HepG2 (cell line): ENCODE results near the gene FAM43B. TPM values are rescaled to one million over a fixed set of nuclear protein-coding genes. Genes with fewer than 3 reads are reported as not detected.

Source experiments
- BRD4 ChIP-seq: sonication (generic); formaldehyde crosslinking; IDR thresholded peaks from 2 replicates; pipeline ENCODE4 v1.4.0; 2020; ENCODE audit warnings: missing genetic modification reagents
- CEBPB ChIP-seq: IDR thresholded peaks from 2 replicates; pipeline ENCODE4 v1.6.1; 2011; ENCODE audit warnings: low read depth, low read length, improper control_type of control experiment, borderline replicate concordance
- CEBPG ChIP-seq: IDR thresholded peaks from 2 replicates; pipeline ENCODE4 v1.6.1; 2016
- DNMT3B ChIP-seq: conservative IDR thresholded peaks from 2 replicates; pipeline ENCODE4 v1.6.1; 2016; ENCODE audit warnings: missing biosample characterization, control low read depth
- ERF ChIP-seq: IDR thresholded peaks from 2 replicates; pipeline ENCODE4 v1.6.1; 2018; ENCODE audit warnings: missing biosample characterization, missing genetic modification reagents
- FIP1L1 ChIP-seq: fragments of 200-400 bp; formaldehyde crosslinking; IDR thresholded peaks from 2 replicates; pipeline ENCODE4 v1.6.1; 2018; ENCODE audit warnings: low read depth, mild to moderate bottlenecking, low read length, moderate library complexity, borderline replicate concordance; ENCODE audit not compliant: insufficient read depth
- FLYWCH1 ChIP-seq: sonication (generic); formaldehyde crosslinking; IDR thresholded peaks from 2 replicates; pipeline ENCODE4 v1.8.1; 2023; ENCODE audit warnings: mild to moderate bottlenecking, missing genetic modification reagents
- FOXK1 ChIP-seq: sonication (generic); formaldehyde crosslinking; IDR thresholded peaks from 2 replicates; pipeline ENCODE4 v1.4.0; 2020; ENCODE audit warnings: low read depth, missing genetic modification reagents, borderline replicate concordance
- GTF2F1 ChIP-seq: fragments of 150-350 bp; IDR thresholded peaks from 2 replicates; pipeline ENCODE4 v1.6.1; 2014; ENCODE audit warnings: low read length
- GZF1 ChIP-seq: sonication (generic); formaldehyde crosslinking; IDR thresholded peaks from 2 replicates; pipeline ENCODE4 v1.5.1; 2020; ENCODE audit warnings: mild to moderate bottlenecking, missing genetic modification reagents
- HMG20A ChIP-seq: IDR thresholded peaks from 2 replicates; pipeline ENCODE4 v1.6.1; 2016; ENCODE audit warnings: borderline replicate concordance
- HNF4A ChIP-seq: sonication (generic); formaldehyde crosslinking; IDR thresholded peaks from 2 replicates; pipeline ENCODE4 v1.4.0; 2020; ENCODE audit warnings: missing genetic modification reagents
- ISL2 ChIP-seq: sonication (generic); formaldehyde crosslinking; IDR thresholded peaks from 2 replicates; pipeline ENCODE4 v1.5.0; 2020; ENCODE audit warnings: missing genetic modification reagents
- JUND ChIP-seq: sonication (generic); formaldehyde crosslinking; IDR thresholded peaks from 2 replicates; pipeline ENCODE4 v1.8.0; 2022; ENCODE audit warnings: mild to moderate bottlenecking, missing genetic modification reagents
- KLF6 ChIP-seq: IDR thresholded peaks from 2 replicates; pipeline ENCODE4 v1.8.0; 2016; ENCODE audit warnings: missing biosample characterization, missing genetic modification reagents
- MAZ ChIP-seq, 2 experiments: sonication (generic) in 1 of 2; formaldehyde crosslinking in 1 of 2; IDR thresholded peaks; 2 replicates each; pipeline versions ENCODE4 v1.5.0 to v1.6.1; 2012 to 2020; ENCODE audit warnings: low read depth in 2 of 2, mild to moderate bottlenecking in 2 of 2, borderline replicate concordance in 1 of 2, improper control_type of control experiment in 1 of 2, low read length in 1 of 2, missing genetic modification reagents in 1 of 2, moderate library complexity in 1 of 2
- NR2C2 ChIP-seq: sonication (generic); formaldehyde crosslinking; IDR thresholded peaks from 2 replicates; pipeline ENCODE4 v1.4.0; 2020; ENCODE audit warnings: missing genetic modification reagents, mild to moderate bottlenecking, moderate library complexity, borderline replicate concordance
- SMAD9 ChIP-seq: sonication (generic); formaldehyde crosslinking; IDR thresholded peaks from 2 replicates; pipeline ENCODE4 v1.5.1; 2020; ENCODE audit warnings: mild to moderate bottlenecking, missing genetic modification reagents
- SMYD3 ChIP-seq: sonication (generic); formaldehyde crosslinking; IDR thresholded peaks from 2 replicates; pipeline ENCODE4 v1.8.1; 2023; ENCODE audit warnings: mild to moderate bottlenecking, missing genetic modification reagents
- THAP11 ChIP-seq: IDR thresholded peaks from 2 replicates; pipeline ENCODE4 v1.6.1; 2016; ENCODE audit warnings: missing biosample characterization, missing genetic modification reagents
- ZC3H13 ChIP-seq: sonication (generic); formaldehyde crosslinking; IDR thresholded peaks from 2 replicates; pipeline ENCODE4 v1.8.1; 2023; ENCODE audit warnings: mild to moderate bottlenecking, missing genetic modification reagents, moderate library complexity
- ZFAT ChIP-seq: sonication (generic); formaldehyde crosslinking; conservative IDR thresholded peaks from 2 replicates; pipeline ENCODE4 v1.8.1; 2023; ENCODE audit warnings: missing genetic modification reagents, inconsistent platforms
- ZNF10 ChIP-seq: sonication (generic); formaldehyde crosslinking; IDR thresholded peaks from 2 replicates; pipeline ENCODE4 v1.4.0; 2020; ENCODE audit warnings: mild to moderate bottlenecking, low read depth, missing genetic modification reagents, borderline replicate concordance
- ZNF205 ChIP-seq: IDR thresholded peaks from 2 replicates; pipeline ENCODE4 v1.6.1; 2018; ENCODE audit warnings: missing biosample characterization, missing genetic modification reagents
- ZNF34 ChIP-seq: sonication (generic); formaldehyde crosslinking; IDR thresholded peaks from 2 replicates; pipeline ENCODE4 v1.4.0; 2020; ENCODE audit warnings: mild to moderate bottlenecking, missing genetic modification reagents, borderline replicate concordance
- ZNF563 ChIP-seq: sonication (generic); formaldehyde crosslinking; IDR thresholded peaks from 2 replicates; pipeline ENCODE4 v1.8.0; 2022; ENCODE audit warnings: mild to moderate bottlenecking, moderate library complexity, missing genetic modification reagents
- polyA plus RNA-seq, 8 experiments: library from polyadenylated mRNA; depleted of rRNA in 3 of 8; stranded (reverse) in 7 of 8; unstranded in 1 of 8; fragments of >200 nt; fragmentation: Illumina TruSeq in 4 of 8; extraction: Trizol in 4 of 8; gene quantifications; 2 replicates each; pipeline versions ENCODE4 v1.2.1 to v1.2.3, GENCODE V29; 2011 to 2016; ENCODE audit warnings: low read depth in 4 of 8, missing spikeins in 1 of 8, mixed read lengths in 1 of 8; ENCODE audit not compliant: insufficient read depth in 1 of 8
- total RNA-seq, 5 experiments: library from RNA; depleted of rRNA; stranded (reverse); fragments of >200 nt; fragmentation: Illumina TruSeq; extraction: Trizol; gene quantifications; 2 replicates each; pipeline ENCODE4 v1.2.3, GENCODE V29; 2016; ENCODE audit warnings: low read depth in 1 of 5
- TF ChIP-seq, protein P1 (sequence below): sonication (generic); formaldehyde crosslinking; IDR thresholded peaks from 2 replicates; pipeline ENCODE4 v1.5.0; 2020; ENCODE audit warnings: missing genetic modification reagents
- TF ChIP-seq, protein P2 (sequence below), 2 experiments: fragments of 450-650 bp in 1 of 2; sonication (generic) in 1 of 2; formaldehyde crosslinking; IDR thresholded peaks; 2 replicates each; pipeline versions ENCODE4 v1.5.0 to v1.8.0; 2020 to 2022; ENCODE audit warnings: mild to moderate bottlenecking in 1 of 2, missing genetic modification reagents in 1 of 2
- TF ChIP-seq, protein P3 (sequence below), 2 experiments: sonication (generic) in 1 of 2; formaldehyde crosslinking in 1 of 2; IDR thresholded peaks; 2 replicates each; pipeline versions ENCODE4 v1.4.0 to v1.6.1; 2018 to 2020; ENCODE audit warnings: missing genetic modification reagents in 2 of 2, borderline replicate concordance in 1 of 2, low read depth in 1 of 2, mild to moderate bottlenecking in 1 of 2, missing biosample characterization in 1 of 2

The FAM43B gene
- total and polyA plus RNA-seq, 2 of the 13 experiments (the other 11 are each of a cell fraction or from before 2014, with no cell fraction given), result 0.63 to 3.7 TPM

DNA sequence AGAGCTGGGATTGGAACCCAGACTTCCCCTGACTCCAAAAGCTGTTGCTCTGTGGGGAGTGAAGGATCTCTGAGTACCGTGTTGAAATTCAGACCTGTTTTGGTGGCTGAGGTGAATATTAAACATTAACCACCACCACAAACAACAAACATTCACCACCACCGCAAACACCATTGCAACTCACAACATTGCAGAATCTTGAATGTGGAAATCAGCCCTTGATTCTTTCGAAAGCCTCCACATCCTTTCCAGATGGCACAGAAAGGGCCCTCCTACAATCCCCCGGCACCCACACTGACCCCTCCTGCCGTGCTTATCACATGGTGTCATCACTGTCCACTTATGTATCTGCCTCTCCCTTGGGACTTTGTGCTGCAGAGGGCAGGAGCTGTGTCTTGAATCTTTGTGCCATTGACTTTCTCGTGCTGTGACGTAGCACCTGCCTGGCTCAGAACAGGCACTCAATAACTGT lies 38.0 kb downstream of the FAM43B start (continued):
- TF ChIP-seq, protein P1, sequence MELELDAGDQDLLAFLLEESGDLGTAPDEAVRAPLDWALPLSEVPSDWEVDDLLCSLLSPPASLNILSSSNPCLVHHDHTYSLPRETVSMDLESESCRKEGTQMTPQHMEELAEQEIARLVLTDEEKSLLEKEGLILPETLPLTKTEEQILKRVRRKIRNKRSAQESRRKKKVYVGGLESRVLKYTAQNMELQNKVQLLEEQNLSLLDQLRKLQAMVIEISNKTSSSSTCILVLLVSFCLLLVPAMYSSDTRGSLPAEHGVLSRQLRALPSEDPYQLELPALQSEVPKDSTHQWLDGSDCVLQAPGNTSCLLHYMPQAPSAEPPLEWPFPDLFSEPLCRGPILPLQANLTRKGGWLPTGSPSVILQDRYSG (CRISPR knock-in tag), result no peak
- TF ChIP-seq ZNF563 (CRISPR knock-in tag) (no peak), ZC3H13 (CRISPR knock-in tag) (no peak), DNMT3B (CRISPR knock-in tag) (0 out of 2 replicates have a peak, but pooled peaks have one; percentile 19), BRD4 (CRISPR knock-in tag) (no peak), FIP1L1 (no peak), JUND (CRISPR knock-in tag) (no peak), CEBPB (peak; percentile 79; the same call in 1 of the 2 replicates), GTF2F1 (no peak), SMAD9 (CRISPR knock-in tag) (no peak), KLF6 (CRISPR knock-in tag) (0 out of 2 replicates have a peak, but pooled peaks have one; percentile 19), CEBPG (CRISPR knock-in tag) (no peak), THAP11 (CRISPR knock-in tag) (peak; percentile 47; the same call in 1 of the 2 replicates), SMYD3 (CRISPR knock-in tag) (no peak), GZF1 (CRISPR knock-in tag) (no peak), ERF (CRISPR knock-in tag) (no peak), HNF4A (CRISPR knock-in tag) (peak; percentile 37; the same call in 1 of the 2 replicates), FLYWCH1 (CRISPR knock-in tag) (no peak), MAZ (IDR thresholded peaks at IDR 0.05; ENCODE audit: borderline replicate concordance, low read depth, low read length) (no peak), MAZ (CRISPR knock-in tag; IDR thresholded peaks at IDR 0.05; ENCODE audit: low read depth) (0 out of 2 replicates have a peak, but pooled peaks have one; percentile 35), ISL2 (no peak), ZFAT (CRISPR knock-in tag) (no peak), FOXK1 (no peak), ZNF10 (CRISPR knock-in tag) (no peak), ZNF34 (CRISPR knock-in tag) (no peak), NR2C2 (CRISPR knock-in tag) (peak; percentile 35; the same call in 1 of the 2 replicates), HMG20A (CRISPR knock-in tag) (peak; percentile 36; the same call in 1 of the 2 replicates), ZNF205 (CRISPR knock-in tag) (no peak)
- TF ChIP-seq, protein P2, sequence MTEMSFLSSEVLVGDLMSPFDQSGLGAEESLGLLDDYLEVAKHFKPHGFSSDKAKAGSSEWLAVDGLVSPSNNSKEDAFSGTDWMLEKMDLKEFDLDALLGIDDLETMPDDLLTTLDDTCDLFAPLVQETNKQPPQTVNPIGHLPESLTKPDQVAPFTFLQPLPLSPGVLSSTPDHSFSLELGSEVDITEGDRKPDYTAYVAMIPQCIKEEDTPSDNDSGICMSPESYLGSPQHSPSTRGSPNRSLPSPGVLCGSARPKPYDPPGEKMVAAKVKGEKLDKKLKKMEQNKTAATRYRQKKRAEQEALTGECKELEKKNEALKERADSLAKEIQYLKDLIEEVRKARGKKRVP (CRISPR knock-in tag; IDR thresholded peaks at IDR 0.05), result peak in 1 of 2 experiments; percentile 67; a peak in 2 of 4 replicates
- TF ChIP-seq, protein P3, sequence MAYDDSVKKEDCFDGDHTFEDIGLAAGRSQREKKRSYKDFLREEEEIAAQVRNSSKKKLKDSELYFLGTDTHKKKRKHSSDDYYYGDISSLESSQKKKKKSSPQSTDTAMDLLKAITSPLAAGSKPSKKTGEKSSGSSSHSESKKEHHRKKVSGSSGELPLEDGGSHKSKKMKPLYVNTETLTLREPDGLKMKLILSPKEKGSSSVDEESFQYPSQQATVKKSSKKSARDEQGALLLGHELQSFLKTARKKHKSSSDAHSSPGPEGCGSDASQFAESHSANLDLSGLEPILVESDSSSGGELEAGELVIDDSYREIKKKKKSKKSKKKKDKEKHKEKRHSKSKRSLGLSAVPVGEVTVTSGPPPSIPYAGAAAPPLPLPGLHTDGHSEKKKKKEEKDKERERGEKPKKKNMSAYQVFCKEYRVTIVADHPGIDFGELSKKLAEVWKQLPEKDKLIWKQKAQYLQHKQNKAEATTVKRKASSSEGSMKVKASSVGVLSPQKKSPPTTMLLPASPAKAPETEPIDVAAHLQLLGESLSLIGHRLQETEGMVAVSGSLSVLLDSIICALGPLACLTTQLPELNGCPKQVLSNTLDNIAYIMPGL (CRISPR knock-in tag; IDR thresholded peaks at IDR 0.05; ENCODE audit: borderline replicate concordance in 1 of 2, low read depth in 1 of 2), result no peak
